HG03108 (cell line): ENCODE data around the gene LIPA.
"Not testable (repeated sequence)": the region's sequence is repeated elsewhere in the genome, so short reads cannot be mapped to it uniquely, and the experiment has no call there.

Experiments used
- ATAC-seq: cut with Tn5 transposase; IDR thresholded peaks from one replicate; pipeline ENCODE4 v1.9.1; 2021; ENCODE audit warnings: moderate library complexity; ENCODE audit not compliant: unreplicated experiment

Gene LIPA

DNA sequence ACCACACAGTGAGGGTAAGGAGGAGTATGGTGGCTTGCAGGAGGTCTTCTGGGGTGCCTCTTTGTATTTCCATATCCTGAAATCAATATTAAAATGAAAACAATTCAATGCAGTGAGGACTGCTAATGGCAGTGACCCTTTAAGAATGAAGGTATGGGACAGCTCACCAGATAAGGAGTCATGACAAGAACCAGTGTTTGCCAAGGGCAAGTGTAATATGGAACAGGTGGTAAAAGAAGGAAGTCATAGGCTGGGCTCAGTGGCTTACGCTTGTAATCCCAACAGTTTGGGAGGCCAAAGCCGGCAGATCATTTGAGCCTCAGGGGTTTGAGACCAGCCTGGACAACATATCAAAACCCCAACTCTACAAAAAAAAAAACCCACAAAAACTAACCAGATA is 20.0 kb upstream of the LIPA start:
- ATAC-seq, result no peak

- no peak for ATAC-seq
Observed at GRCh38 chr10:89270153-89270483, 18.5 kb upstream of the LIPA start.

- ATAC-seq, result no peak
Observed at GRCh38 chr10:89269433-89270152, 18.0 kb upstream of the LIPA start.

GRCh38 chr10:89266721-89267453 is 15.3 kb upstream of the LIPA start:
- ATAC-seq, result no peak

- no peak for ATAC-seq
Observed at GRCh38 chr10:89263531-89263930, 12.0 kb upstream of the LIPA start.

DNA sequence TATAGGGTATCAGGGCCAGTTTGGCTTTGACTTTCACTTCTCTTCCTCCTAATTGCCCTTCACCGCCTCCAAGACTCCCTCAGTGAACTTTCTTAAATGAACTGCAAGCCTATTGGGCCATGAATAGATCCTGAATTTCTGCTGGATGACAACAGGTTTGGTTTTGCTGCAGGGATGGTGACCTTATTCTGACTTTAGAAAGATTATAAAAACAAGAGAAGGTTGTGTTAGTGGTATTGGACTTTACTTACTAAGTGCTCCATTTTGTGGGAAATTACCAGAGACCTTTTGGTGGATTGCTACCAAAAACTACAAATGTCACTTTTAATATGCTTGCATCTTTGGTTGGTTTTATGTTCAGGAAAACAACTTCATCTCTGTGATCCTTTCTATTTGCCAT is 11.5 kb upstream of the LIPA start:
- ATAC-seq, result no peak

- ATAC-seq, result no peak
Observed at GRCh38 chr10:89262086-89263051, 10.8 kb upstream of the LIPA start.

DNA sequence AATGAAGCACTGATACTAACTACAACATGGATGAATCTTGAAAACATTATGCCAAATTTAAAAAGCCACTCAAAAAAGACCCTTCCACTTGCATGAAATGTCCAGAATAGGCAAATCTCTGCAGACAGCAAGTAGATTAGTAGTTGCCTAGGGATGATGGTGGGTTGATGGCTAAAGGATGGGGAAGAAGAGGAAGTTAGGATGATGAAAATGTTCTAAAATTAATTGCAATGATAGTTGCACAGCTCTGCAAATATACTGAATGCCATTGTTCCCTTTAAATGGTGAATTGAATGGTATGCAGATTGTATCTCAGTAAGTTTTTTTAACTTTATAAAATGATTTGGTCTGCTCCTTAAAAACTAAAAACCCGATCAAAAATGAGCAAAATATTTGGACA is 7.3 kb upstream of the LIPA start:
- ATAC-seq, result no peak

DNA sequence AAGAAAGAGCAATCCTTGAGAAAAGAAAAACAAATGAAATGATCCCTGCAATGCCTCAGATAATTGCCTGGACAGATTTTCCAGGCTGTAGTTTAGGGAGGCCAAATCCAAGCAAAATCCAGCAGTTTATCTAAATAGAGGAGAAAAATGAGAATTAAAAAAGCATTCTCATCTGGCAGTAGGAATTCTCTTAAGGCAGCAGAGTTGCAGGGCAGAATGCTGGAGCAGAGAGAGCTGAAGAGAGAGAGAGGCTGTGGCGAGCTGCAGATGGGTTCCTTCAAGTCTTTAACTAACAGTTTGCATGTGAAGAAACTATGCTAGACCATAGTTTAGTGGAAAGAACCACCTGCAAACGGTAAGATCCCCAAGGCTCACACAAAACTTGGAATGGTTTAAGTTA is 6.0 kb upstream of the LIPA start:
- ATAC-seq, result no peak

DNA sequence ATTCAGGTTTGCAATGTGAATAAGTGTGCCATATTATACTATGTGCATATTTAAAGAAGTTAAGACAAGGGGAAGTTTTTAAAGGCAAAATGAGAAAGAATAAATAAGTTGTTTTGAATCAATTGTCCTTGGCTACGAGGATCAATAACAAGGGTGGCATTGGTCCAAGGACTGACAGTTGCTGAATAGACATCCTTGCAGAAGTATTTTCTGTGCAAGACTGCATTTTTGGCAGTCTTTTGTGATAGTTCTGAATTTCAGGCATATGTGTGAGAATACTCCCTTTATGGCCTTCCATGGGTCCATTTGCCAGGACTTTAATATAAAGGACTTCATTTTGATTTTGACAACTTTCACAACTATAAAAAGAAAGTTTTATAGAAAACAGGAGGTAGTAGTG is 5.4 kb upstream of the LIPA start:
- no peak for ATAC-seq

DNA sequence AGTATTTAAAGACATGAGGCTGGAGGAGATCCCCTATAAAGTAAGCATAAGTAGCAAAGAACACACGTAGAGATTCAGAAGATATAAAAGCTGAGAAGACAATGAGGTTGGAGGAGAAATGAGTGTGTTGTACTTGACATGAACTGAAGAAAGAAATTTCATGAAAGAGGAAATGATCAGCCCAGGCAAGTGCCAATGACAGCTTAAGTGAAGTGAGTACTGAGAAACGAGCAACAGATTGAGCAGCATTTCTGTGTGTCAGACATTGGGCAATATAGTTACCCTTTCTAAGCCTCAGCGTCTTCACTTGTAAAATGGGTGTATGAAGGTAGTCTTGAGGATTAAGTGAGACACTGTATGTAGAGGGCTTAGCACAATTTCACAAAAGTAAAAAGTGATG is 4.8 kb upstream of the LIPA start:
- ATAC-seq, result no peak

DNA sequence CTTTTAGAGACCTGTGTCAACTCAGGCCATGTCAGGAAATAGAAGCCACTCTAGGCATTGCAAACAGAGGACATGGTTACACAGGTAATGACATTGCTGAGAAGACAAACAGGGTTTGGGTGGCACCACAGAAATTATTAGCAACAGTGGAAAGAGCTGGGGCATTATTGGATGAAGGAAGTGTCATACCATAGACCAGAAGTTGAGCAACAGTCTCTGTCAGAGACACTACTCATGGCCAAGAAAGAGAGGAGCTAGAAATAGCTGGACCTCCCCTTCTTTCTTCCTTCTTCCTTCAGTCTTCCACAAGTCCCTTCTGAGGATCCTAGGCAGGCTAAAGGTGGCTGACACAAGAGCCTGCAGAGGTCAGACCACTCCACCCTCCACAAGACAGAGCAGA is 4.2 kb upstream of the LIPA start:
- ATAC-seq, result no peak

- ATAC-seq, result not testable (repeated sequence)
Observed at GRCh38 chr10:89255091-89255579, 3.6 kb upstream of the LIPA start.

GRCh38 chr10:89252225-89252585 is 630 bp upstream of the LIPA start:
- no peak for ATAC-seq

GRCh38 chr10:89250865-89251408 is 638 bp downstream of the LIPA start:
- ATAC-seq, result no peak

- no peak for ATAC-seq
Observed at GRCh38 chr10:89248990-89249389, 2.6 kb downstream of the LIPA start.

DNA sequence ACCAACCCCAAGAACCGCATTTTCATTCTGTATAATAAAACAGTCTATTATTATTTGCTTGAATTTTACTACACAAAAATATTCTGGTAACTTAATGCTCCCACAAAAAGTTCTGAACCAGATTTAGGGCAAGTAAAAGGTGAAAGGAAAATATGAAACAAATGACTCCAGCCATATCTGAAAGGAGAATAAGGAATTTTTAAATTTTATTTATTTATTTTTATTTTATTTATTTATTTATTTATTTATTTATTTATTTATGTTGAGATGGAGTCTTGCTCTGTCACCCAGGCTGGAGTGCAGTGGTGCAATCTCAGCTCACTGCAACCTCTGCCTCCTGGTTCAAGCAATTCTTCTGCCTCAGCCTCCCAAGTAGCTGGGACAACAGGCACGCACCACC is 4.0 kb downstream of the LIPA start:
- not testable (repeated sequence) for ATAC-seq

GRCh38 chr10:89245802-89246201 is 5.8 kb downstream of the LIPA start:
- ATAC-seq, result peak; percentile 35

DNA sequence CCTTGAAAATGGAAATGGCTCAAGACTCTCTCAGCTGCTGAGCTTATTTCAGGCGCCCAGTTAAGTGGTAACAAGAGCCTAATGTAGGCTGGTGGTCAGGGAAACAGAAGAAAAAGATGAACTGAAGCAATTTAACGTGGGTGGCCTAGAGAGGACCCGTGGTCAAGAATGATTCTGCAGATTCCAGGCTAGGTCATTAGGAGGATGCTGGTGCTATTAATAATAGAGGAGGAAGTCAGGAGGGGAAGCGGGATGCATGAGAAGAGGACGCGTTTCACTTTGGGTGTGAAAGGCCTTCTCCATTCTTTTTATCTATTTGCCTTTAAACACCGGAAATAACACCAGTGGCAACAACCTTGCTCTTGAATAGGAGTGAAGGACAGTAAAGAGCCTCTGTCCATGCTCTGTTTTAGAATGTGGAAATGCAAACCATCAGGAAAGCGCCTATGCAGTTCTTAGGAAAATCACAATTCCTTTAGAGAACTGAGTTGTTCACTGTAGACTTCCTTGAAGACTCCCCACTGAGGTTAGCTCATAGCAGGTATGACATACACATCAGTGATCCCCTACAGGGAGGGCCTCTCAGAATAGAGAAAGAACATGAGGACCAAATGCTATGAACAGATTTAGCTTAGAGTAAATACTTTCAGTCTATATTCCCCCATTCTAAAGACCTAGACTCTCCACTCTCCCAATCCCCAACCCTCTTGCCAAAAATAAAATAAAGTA is 8.6 kb downstream of the LIPA start:
- ATAC-seq, result no peak

- ATAC-seq, result no peak
Observed at GRCh38 chr10:89242345-89242684, 9.3 kb downstream of the LIPA start.
